ENCODE measurements around the gene TGM3.

DNA sequence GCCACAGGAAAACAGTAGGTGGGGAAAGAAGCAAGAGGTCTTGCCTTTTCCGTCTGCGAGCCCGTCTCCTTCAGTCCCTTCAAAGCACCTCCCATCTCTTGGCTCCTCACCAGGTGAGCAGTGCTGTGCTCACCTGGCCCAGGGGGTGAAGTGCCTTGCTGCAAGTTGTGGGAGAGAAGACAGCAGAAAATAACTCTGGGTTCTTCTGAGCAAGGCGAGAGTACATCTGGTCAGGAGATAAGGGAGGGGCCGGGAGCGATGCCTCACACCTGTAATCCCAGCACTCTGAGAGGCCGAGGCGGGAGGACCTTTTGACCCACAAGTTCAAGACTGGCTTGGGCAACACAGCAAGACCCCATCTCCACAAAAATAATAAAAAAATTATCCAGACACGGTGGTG lies 35.6 kb upstream of the TGM3 start:
- TF ChIP-seq TARDBP (IDR thresholded peaks at IDR 0.05) (no peak), FOXK2 (IDR thresholded peaks at IDR 0.05) (no peak), LEF1 (IDR thresholded peaks at IDR 0.05; ENCODE audit: borderline replicate concordance) (no peak), HDGF (IDR thresholded peaks at IDR 0.05; ENCODE audit: borderline replicate concordance) (no peak), SP1 (IDR thresholded peaks at IDR 0.05) (no peak), ARNT (IDR thresholded peaks at IDR 0.05) (no peak), ZNF384 (IDR thresholded peaks at IDR 0.05) (no peak), SUZ12 (IDR thresholded peaks at IDR 0.05) (no peak), BHLHE40 (IDR thresholded peaks at IDR 0.05; ENCODE audit: borderline replicate concordance) (no peak), FOXA1 (IDR thresholded peaks at IDR 0.05) (no peak), FOXM1 (IDR thresholded peaks at IDR 0.05; ENCODE audit: borderline replicate concordance) (no peak), L3MBTL2 (conservative IDR thresholded peaks at IDR 0.05) (no peak), ELF4 (IDR thresholded peaks at IDR 0.05) (no peak)
- TF ChIP-seq, protein P1, sequence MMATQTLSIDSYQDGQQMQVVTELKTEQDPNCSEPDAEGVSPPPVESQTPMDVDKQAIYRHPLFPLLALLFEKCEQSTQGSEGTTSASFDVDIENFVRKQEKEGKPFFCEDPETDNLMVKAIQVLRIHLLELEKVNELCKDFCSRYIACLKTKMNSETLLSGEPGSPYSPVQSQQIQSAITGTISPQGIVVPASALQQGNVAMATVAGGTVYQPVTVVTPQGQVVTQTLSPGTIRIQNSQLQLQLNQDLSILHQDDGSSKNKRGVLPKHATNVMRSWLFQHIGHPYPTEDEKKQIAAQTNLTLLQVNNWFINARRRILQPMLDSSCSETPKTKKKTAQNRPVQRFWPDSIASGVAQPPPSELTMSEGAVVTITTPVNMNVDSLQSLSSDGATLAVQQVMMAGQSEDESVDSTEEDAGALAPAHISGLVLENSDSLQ (IDR thresholded peaks at IDR 0.05) = no peak
